Lung (tissue), 12 donors: ENCODE results near the gene MYD88. TPM values are rescaled to one million over a fixed set of nuclear protein-coding genes. Genes with fewer than 3 reads are reported as not detected.
A peak's percentile ranks its signal among the peaks of the same experiment; 100 is the strongest.

Experiments used
- ATAC-seq: fragments of 200-7000 bp; cut with Tn5 transposase; one replicate; pipeline ENCODE4 v1.9.1; 2020; ENCODE audit warnings: moderate number of reproducible peaks; ENCODE audit not compliant: insufficient read depth, low FRiP score
- DNase-seq, 3 donors: peaks; one replicate each; pipeline ENCODE4 v3.0.0-alpha.2; 2013 to 2017
- H3K27ac ChIP-seq, 2 donors: one replicate each; pipeline ENCODE4 v1.5.1; 2013; ENCODE audit warnings: mild to moderate bottlenecking in 2 of 2, moderate library complexity in 2 of 2, control low read depth in 1 of 2, inconsistent platforms in 1 of 2, low read depth in 1 of 2, low read length in 1 of 2
- H3K27me3 ChIP-seq, 3 donors: one replicate each; pipeline ENCODE4 v1.5.1; 2013; ENCODE audit warnings: low read length in 2 of 3; ENCODE audit not compliant: control insufficient read depth in 3 of 3, insufficient read depth in 3 of 3
- H3K36me3 ChIP-seq, 4 donors: one replicate each; pipeline ENCODE4 v1.5.1; 2013; ENCODE audit warnings: low read length in 4 of 4, mild to moderate bottlenecking in 1 of 4, moderate library complexity in 1 of 4; ENCODE audit not compliant: control insufficient read depth in 4 of 4, insufficient read depth in 4 of 4
- H3K4me1 ChIP-seq, 5 donors: one replicate each; pipeline ENCODE4 v1.5.1; 2013; ENCODE audit warnings: low read length in 5 of 5, mild to moderate bottlenecking in 2 of 5, moderate library complexity in 1 of 5; ENCODE audit not compliant: control insufficient read depth in 5 of 5, insufficient read depth in 5 of 5
- H3K4me3 ChIP-seq: one replicate; pipeline ENCODE4 v1.5.1; 2013; ENCODE audit warnings: mild to moderate bottlenecking, control low read depth, moderate library complexity
- H3K9ac ChIP-seq, 2 donors: one replicate each; pipeline ENCODE4 v1.5.1; 2013; ENCODE audit warnings: low read length in 2 of 2, control low read depth in 1 of 2; ENCODE audit not compliant: insufficient read depth in 1 of 2
- H3K9me3 ChIP-seq, 4 donors: one replicate each; pipeline ENCODE4 v1.5.1; 2013; ENCODE audit warnings: low read length in 3 of 4, mild to moderate bottlenecking in 1 of 4, moderate library complexity in 1 of 4; ENCODE audit not compliant: control insufficient read depth in 4 of 4, insufficient read depth in 3 of 4
- WGBS, 2 donors: extraction: QIAGEN DNeasy Blood & Tissue Kit; methylation state at CpG; one replicate each; pipeline ENCODE4 v1.1.7; 2013; 5-methylcytosine and 5-hydroxymethylcytosine counted together
- polyA plus RNA-seq, 2 donors: library from polyadenylated mRNA; stranded (reverse); fragments of 200-250 nt; gene quantifications; one replicate each; pipeline ENCODE4 v1.2.1, GENCODE V29; 2013
- total RNA-seq, 2 donors: library from RNA; depleted of rRNA in 1 of 2; stranded (reverse); fragments of >200 nt in 1 of 2; gene quantifications; one replicate each; pipeline ENCODE4 v1.2.1, GENCODE V29; 2014 to 2021
- TF ChIP-seq, protein P1 (sequence below): IDR thresholded peaks from 2 replicates; pipeline ENCODE4 v1.5.1; 2012; ENCODE audit warnings: mild to moderate bottlenecking; ENCODE audit errors: control extremely low read depth, extremely low read depth
- donor health status: control.
- donor health status: control.
- donor health status: Bipolar disorder and iron deficiency.
- donor health status: healthy.
- donor health status: DM: yes; HTN: yes; CAD: no.

The MYD88 gene
- total and polyA plus RNA-seq, 4 donors, result 32.5 to 145 (median 60.3) TPM

DNA sequence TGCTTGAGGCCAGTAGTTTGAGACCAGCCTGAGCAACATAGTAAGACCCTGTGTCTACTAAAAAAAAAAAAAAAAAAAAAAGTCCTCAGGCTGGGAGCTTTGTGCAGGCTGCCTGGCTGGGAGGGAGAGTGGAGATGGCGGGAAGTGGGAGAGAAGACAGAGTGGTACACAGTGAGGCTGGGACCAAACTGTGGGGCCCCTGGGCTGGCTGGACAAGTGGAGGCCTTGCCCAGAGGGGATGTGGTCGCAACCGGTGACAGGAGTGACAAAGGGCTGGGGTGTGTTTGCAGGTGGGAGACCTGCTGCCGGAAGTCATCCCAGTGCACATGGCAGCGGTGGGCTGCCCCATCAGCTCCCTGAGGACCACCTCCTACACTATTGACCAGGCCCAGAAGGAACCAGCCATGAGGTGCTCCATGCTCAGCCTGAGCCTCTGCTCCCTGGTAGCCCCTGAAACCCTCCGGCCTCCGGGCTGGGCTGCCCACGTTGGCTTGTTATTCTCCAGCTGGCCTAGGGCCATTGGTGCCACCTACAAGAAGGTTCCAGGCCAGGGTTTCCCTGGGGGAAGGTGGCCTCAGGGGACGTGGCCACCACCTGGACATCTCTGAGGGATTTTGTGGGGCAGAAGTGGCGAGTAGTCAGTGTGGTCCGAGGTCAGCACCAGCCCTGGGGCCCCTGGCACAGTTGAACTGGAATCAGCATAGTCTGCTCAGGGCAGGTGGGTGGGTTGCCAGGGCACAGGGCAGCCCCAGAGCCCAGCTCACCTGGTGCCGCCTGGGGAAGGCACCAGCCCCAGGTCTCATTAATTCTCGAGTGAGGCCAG is 24.2 kb upstream of the MYD88 start:
- DNase-seq (peak in 1 of 3 donors; percentile 13), ATAC-seq (no peak)
- H3K9ac ChIP-seq, result no peak overlapping the region
- no peak overlapping the region for H3K4me3 ChIP-seq
- H3K36me3 ChIP-seq, result peaks cover 0 to 3% (median 2%) of the 10 kb centered on the region in 4 donors
- TF ChIP-seq, protein P1, sequence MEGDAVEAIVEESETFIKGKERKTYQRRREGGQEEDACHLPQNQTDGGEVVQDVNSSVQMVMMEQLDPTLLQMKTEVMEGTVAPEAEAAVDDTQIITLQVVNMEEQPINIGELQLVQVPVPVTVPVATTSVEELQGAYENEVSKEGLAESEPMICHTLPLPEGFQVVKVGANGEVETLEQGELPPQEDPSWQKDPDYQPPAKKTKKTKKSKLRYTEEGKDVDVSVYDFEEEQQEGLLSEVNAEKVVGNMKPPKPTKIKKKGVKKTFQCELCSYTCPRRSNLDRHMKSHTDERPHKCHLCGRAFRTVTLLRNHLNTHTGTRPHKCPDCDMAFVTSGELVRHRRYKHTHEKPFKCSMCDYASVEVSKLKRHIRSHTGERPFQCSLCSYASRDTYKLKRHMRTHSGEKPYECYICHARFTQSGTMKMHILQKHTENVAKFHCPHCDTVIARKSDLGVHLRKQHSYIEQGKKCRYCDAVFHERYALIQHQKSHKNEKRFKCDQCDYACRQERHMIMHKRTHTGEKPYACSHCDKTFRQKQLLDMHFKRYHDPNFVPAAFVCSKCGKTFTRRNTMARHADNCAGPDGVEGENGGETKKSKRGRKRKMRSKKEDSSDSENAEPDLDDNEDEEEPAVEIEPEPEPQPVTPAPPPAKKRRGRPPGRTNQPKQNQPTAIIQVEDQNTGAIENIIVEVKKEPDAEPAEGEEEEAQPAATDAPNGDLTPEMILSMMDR, result no peak
- peaks cover 0 to 1% (median 0%) of the 10 kb centered on the region in 5 donors for H3K4me1 ChIP-seq
- no peaks in the 10 kb centered on the region for H3K9me3 ChIP-seq
- H3K27ac ChIP-seq, result no peak overlapping the region
- 89 to 95% methylated on average over 13 of the region's 13 CpGs for WGBS, 2 donors
- no peaks in the 10 kb centered on the region for H3K27me3 ChIP-seq

GRCh38 chr3:38114875-38115644 is 23.4 kb upstream of the MYD88 start:
- WGBS, 2 donors, result 83 to 86% methylated on average over 13 of the region's 13 CpGs
- DNase-seq (peak in 1 of 3 donors; percentile 12), ATAC-seq (no peak)
- Histone ChIP-seq H3K9ac (no peak overlapping the region), H3K4me3 (no peak overlapping the region), H3K4me1 (no peaks in the 10 kb centered on the region), H3K27ac (no peak overlapping the region), H3K27me3 (no peaks in the 10 kb centered on the region), H3K9me3 (no peaks in the 10 kb centered on the region), H3K36me3 (peaks cover 0 to 5% (median 3%) of the 10 kb centered on the region in 4 donors)
- TF ChIP-seq, protein P1, result no peak

DNA sequence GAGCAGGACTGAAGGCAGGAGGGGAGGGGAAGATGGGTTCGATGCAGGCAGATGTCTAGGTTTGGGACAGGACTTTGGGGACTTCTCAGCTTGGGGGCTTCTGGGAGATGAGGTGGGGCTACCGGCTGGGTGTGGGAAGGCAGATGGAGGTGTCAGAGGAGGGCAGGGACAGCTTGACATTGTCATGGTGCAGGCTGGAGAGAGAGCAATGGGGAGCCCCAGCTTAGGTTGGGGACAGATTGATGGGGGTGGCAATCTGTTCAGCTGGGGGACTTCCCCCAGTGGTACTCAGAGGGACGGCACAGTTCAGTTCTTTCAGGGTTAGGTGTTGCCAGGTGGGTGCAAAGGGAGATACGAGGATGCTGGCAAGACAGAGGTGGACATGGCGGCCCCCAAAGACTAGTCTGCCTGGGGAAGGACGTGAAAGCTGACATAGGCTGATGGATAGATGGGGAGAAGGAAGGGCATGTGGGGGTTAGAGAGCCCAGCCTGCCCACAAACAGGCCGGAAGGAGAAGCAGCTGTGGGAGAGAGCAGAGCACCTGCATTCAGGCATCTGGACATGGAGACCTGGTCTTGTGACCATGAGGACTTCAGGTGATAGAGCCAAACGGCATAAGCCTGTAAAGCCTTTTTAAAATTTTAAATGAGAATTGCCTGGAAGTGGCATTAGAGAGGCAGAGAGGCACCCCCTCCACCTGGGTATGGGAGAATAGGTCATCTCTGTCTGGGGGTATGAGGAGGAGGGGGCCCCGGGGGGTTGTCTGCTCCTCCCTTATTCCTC is 22.6 kb upstream of the MYD88 start:
- ATAC-seq (no peak), DNase-seq (no peak)
- peaks cover 0 to 13% (median 5%) of the 10 kb centered on the region in 4 donors for H3K36me3 ChIP-seq
- H3K4me1 ChIP-seq, result no peaks in the 10 kb centered on the region
- TF ChIP-seq, protein P1, result no peak
- H3K9ac ChIP-seq, result no peak overlapping the region
- no peak overlapping the region for H3K27ac ChIP-seq
- no peaks in the 10 kb centered on the region for H3K9me3 ChIP-seq
- H3K27me3 ChIP-seq, result no peaks in the 10 kb centered on the region
- H3K4me3 ChIP-seq, result no peak overlapping the region
- 69 to 72% methylated on average over 9 of the region's 9 CpGs for WGBS, 2 donors
